Stimulated activated CD4-positive, alpha-beta T cell treated with anti-CD3 and anti-CD28 coated beads, TNF-alpha, amount 100 ng/mL, for 24 hours (primary cell): ENCODE data around the gene GPR26.

Experiments
- DNase-seq, 3 experiments: peaks; one replicate each; pipeline ENCODE4 v3.0.0-alpha.2; 2020; ENCODE audit warnings: low read depth in 3 of 3

GPR26 gene, protein sequence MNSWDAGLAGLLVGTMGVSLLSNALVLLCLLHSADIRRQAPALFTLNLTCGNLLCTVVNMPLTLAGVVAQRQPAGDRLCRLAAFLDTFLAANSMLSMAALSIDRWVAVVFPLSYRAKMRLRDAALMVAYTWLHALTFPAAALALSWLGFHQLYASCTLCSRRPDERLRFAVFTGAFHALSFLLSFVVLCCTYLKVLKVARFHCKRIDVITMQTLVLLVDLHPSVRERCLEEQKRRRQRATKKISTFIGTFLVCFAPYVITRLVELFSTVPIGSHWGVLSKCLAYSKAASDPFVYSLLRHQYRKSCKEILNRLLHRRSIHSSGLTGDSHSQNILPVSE

DNA sequence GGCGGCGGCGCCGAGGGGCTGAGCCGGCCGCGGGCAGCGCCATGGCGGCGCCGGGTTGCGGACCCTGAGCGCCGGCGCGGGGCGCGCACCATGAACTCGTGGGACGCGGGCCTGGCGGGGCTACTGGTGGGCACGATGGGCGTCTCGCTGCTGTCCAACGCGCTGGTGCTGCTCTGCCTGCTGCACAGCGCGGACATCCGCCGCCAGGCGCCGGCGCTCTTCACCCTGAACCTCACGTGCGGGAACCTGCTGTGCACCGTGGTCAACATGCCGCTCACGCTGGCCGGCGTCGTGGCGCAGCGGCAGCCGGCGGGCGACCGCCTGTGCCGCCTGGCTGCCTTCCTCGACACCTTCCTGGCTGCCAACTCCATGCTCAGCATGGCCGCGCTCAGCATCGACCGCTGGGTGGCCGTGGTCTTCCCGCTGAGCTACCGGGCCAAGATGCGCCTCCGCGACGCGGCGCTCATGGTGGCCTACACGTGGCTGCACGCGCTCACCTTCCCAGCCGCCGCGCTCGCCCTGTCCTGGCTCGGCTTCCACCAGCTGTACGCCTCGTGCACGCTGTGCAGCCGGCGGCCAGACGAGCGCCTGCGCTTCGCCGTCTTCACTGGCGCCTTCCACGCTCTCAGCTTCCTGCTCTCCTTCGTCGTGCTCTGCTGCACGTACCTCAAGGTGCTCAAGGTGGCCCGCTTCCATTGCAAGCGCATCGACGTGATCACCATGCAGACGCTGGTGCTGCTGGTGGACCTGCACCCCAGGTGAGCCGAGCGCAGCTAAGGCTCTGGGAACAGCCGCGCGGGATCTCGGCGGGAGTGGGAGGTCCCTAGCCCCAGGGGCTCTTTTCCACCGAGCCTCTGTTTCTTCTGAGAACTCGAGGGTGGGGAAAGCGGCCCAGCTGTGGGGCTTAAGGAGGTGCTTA is at the start of gene GPR26:
Gene GPR26 (plus strand): TSS at position 38 of the 919 bp plus-strand sequence. CDS start 53 bp downstream, at position 91.
- no peak for DNase-seq

DNA sequence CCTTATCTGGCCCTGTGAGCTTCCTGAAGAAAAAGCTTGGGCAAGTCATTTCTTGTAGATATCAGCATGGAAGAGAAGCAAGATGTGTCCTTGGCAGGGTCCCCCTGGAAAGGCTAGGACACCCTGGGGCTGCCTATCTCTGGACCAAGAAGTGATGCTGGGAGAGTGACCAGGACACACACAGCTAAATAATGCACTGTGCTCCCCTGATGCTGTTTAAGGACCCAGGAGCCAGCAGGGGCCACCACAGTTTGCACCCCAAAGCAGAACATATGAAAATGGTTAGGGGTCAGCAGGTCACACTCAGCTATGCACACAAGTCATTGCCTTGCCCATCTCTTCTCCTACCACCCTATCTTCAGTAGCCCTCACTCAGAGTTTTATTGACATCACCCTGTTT is 47.9 kb upstream of the GPR26 start:
- DNase-seq = no peak

DNA sequence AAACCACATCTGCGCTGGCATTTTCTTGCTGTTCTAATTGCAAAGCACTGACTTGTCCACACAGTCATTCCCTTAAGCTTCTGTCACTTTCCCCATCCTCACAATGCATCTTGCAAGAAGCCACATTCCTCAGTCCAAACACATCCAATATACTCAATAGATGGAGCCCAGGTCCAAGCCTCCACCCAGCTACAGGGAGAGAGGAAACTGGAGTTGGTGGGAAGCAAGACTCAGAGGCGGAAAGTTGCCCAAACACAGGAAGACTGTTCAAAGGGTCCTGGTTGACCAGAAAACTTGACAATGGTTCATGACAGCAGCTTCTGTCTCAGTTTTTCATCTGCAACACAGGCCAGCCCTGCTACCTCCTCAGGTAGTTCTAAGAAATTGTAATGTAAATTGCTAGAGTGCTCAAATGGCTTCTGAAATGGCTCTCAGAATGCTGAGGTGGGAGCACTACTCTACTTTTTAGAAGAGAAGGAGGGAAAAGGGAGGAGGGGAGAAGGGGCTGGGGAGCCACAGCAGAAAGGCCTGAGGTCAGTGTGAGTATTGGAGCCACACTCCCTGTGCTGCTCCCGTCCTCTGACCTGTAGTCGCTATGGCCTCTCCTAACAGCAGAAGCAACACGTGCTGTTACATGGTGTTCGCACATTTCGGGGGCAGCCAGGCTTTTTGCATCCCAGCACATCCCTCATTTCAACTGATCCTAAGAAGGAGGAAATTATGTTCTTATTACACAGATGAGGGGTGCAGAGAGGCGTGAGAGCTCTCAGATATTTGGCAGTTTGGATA is 46.9 kb upstream of the GPR26 start:
- DNase-seq = no peak

DNA sequence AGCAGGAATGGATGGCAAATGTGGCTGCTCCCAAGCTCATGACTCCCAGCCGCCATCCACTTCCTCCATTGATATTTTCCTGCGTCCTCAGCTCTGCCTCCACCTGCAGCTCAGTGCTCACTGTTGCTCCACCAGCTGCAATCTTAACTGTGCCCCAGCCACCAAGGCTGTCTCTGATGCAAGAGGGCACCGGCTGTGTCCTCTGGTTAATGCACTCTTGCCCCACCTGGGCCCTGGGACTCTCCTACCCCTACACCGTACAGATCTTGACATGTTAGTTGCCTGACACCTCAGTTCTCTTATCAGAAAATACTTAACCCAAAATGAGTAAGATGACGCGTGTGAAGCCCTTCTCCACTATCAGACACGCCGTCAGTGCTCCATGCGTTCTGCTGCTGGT is 45.5 kb upstream of the GPR26 start:
- no peak for DNase-seq

DNA sequence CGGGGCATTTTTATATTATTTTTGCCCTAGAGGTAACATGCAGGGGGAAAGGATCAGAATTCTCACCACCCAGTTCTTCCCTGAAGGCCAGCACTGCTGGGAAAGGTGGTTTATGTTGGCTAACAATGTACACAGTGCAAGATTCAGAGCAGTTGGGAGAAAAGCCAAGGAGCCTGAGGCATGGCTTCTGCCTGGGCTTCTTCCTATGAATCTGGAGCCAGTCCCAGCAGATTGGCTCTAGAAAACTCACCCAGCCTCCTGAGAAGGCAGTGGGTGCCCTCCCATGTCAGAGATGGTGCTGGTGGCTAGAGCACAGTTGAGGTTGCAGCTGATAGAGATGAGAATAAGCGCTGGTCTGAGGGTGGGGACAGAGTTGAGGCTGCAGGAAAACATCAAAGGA is 44.7 kb upstream of the GPR26 start:
- DNase-seq = no peak

DNA sequence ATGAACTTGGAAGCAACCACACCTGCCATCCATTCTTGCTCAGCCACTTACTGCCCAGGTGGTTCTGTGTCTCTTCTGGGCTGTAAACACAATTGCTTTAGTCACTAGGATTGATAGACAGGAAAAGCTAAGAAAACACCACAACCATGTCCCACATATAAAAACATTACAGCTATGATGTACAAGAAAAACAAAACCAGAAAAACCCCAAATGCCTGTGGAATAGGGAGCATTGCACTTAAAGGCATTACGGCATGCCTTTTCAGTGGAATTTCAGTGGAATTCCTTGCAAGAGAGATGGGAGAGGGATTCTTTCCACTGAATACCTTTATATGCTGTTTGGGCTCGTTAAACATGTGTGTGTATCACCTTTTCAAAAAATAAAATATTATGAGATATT is 44.2 kb upstream of the GPR26 start:
- no peak for DNase-seq

DNA sequence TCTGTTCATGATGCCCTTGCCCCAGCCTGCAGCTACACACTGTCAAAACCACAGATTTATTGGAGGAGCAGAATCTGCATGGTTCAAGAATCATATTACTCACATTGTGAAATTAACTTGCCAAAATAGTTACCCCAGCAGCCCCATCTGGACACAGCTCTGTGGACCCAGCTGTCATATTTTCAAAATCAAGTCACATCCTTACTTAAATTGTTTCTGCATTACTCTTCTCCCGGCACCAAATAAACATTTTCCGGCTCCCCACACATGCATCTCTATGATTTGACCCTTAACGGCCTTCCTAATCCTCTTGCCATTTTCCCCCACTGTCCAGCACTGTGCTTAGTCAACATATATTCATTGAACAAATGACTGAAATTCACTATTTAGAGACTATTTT is 43.8 kb upstream of the GPR26 start:
- DNase-seq = no peak

DNA sequence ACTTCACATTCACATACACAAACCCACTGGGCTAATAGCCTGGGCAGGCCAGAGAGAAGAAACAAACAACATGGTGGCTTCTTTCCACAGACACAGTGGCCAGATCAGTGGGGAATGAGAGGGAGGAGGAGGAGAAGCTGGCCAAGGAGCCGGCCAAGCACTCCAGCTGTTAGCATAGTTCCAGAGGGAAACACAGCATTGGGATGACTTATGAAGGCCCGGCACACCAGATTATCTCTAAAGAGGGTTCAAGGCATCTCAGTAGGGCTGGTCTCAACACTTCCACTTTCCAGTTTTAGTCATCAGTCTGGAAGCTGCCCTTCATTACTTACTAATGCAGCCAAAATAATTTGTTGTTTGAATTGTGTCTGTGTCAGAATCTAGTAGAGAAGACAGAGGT is 42.1 kb upstream of the GPR26 start:
- no peak for DNase-seq

DNA sequence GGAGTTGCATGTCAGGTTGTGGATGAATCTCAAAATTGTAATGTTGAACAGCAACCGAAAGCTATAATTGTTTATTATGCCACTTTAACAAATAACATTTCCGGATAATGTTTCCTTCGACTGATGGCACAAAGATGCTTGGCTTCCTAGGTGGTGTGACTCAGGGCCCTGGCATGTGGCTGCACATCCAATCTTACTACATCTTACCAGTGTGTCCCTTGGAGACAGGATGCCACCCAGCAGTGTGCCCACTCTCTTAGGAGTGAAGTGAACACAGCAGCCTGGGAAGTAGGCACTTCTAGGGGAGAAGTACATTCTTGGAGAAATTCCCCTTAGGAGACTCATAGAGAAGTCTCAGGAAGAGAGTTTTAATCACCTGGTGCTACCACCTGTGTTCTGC is 33.0 kb upstream of the GPR26 start:
- DNase-seq = no peak

DNA sequence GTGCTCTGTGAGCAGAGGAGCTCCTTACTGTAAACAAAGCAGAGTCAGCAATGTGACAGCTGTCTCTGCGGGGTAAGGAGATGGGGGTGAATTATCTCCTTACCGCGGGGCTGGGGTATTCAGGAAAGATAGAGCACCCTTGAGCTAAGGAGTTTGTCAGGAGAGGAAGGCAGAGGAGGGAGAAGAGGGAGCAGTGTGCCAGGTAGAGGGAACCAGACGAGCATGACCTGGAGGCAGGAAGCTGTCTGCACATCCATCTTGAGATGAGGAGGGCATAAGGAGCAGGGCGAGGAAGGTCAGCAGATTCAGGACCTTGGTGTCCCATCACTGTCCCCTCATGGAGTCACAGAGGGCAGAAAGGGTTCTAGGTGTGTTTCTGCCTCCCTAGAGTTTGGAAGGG is 32.5 kb upstream of the GPR26 start:
- no peak for DNase-seq

DNA sequence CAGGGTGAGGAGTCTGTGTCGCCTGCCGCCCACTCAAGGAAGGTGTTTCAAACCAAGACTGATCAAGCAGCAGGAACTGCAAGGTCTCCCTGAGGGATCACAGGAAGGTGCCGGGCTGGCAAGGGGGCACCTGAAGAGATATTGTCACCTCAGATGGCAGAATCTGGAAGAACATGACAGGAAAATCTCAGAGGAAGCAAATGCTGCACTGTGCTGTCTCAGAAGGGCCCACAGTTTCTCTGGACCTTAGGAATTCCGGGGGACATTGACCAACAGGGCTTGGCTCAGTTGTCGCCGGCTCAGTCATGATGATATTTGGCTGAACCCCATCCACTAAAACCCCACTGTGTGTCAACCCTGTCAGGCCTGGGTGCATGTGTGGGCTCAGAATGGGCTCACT is 31.9 kb upstream of the GPR26 start:
- no peak for DNase-seq

DNA sequence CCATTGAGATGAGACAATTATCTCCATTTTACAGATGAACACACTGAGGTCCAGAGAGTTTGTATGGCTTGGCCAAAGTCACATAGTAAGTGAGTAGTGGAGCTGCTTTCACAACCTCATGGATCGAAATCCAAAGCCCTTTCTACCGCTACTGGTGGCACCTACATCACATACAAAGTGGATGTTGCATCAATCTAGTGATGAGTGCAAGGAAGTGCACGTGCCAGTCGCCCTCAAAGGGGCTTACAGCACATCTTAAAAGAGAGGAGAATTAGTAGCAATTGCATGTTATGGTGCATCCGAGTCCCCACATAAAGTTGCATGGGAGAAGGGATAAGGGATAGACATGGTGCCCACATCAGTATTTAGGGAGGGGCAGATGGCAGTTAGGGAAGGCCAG is 31.0 kb upstream of the GPR26 start:
- DNase-seq = no peak

DNA sequence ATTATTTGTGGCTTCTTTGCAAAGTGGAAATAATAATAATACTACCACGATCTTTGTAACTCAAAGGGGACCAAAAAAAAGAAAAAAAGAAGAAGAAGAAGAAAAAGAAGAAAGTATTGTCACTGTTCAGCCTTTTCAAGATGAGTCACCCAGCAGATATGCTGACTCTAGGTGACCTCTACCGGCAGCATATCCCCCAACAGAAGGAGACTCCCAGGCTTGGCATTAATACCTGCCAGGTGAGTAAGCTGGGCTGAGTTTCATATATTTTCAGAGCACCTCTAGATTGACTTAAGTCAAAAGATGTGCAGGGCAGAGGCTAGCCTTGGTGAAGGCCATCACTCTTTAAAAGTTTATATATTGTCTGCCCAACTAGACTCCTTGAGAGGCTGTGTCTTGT is 30.4 kb upstream of the GPR26 start:
- no peak for DNase-seq

DNA sequence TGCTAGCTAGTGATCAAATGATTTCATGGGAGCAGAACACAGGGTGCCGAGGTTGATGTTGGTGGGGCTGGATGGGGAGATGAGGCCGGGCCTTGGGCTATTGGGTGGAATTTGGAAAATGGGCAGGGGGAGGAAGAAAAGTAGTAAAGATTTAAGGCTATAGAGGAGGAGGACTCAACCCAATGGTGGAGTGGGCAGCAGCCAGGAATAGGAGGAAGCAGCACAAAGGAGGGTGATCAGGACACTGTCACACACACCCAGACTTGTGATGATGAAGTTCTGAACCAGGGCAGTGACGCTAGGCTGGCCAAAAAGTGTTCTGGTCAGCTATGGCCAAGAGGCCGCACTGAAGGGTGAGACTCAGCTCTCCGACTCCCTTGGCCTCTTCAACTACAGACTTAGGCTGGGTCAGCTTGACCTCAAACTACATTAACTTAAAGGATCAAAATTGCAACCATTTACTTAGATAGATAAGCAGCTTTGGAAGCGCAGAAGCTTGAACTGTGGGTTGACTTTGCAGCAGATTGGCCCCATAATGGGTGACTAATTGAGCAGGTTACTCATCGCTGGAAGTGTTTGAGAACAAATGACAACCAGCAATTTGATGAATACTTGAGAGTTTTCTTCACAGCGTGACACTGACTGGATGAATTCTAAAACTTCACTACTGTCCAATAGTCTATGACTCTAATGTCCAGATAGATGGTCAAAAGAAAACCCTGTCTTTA is 29.4 kb upstream of the GPR26 start:
- no peak for DNase-seq

DNA sequence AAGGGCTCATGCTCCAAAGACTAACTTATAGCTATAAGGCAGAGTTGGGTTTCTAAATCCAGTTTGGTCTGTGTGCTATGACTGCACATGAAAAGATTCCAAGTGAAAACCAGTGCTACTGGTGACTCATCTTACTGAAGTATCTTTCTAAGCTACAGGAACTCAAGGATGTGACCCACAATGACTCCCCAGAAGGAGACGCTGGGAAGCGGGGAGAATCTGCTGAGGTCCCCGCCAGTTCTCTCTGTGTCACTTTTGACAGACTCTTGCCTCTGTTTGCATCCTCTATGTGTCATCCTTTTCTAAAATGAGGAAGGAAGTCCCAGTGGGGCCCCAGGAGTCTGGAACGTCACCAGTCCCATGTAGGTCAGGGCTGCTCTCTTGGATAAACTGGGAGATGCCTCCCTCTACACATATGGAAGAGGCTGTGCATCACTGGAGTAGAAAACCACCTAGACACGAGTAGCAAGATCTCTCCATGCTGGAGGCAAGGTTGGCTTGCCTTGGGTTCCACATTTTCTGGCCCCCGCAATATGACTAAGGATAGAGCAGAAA is 28.8 kb upstream of the GPR26 start:
- DNase-seq = no peak

DNA sequence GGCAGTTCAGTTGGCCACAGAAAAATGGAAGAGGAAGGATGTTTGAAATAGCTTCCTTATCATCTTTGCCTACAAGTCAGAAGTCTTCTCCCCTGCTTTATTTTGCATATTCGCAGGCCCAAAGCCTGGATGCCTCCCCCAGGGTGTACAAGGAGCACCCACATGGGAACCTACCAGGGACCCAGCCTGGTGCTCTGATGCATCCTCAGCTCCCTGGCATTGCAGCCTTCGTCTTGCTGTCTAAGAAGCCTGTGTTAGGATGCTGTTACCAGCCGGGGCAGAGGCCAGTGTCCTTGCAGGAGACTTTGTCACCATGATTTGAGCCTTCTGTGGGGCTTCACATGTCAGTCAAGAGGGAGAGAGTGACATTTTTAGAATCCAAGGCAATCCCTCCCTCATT is 27.0 kb upstream of the GPR26 start:
- no peak for DNase-seq

DNA sequence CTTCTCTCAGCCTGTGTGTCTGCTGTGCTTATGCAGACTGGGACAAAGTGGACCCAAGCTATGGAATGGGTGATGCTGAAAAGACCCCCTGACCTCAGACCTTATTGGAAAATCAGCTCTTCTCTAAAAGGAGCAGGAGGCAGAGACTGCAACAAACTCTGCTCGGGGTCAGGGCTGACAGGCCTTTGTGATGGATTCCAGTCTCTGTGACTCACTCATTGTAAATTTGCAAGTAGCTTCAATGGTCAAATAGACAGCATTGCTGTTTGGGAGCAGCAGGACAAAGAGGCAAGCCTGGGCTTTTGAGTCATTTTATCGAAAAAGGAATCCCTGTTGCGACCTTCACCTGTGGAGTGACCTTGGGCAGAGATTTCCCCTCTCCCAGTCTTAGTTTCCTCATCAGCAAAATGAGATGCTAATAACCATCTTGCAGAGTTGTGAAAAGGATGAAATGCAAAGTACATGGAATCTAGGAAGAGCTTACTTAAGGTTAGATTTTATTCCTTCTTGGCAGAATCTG is 26.1 kb upstream of the GPR26 start:
- DNase-seq = no peak

DNA sequence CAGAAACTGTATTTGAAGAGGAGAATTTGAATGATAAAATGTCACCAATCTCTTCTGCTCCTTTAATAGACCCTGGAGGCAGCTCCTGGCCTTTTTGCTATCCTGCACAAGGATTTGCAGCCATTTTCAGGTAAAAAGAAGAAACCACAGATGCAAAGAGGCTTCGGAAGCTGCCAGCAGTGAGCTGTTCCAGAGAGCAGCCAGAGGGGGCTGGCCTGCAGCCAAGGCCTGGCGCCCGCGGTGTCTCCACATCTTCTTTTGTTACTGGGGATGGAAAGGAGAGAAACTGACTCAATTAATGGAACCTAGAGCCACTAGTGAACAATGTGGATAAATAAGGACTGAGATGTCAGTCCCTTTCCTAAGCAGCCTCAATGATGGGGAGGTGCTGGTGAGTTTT is 23.9 kb upstream of the GPR26 start:
- no peak for DNase-seq

DNA sequence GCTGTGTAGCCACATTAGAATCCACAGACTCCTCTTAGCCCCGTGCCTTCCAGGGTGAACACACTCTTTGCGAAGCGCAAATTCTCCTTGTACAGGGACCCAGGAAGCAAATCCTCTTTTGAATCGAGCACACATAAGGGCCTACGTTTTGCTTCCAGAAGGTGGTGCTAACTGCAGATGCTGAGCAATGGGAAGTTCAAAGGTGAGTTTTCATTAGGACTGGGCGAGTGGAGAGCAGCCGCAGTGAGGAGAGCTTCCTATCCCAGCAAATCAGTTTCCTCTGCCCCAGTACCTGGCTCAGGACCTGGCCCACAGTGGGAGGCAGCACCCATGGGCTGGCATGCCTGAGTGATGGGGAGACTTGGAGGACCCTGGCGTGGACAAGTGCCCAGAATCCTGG is 23.5 kb upstream of the GPR26 start:
- DNase-seq = no peak

DNA sequence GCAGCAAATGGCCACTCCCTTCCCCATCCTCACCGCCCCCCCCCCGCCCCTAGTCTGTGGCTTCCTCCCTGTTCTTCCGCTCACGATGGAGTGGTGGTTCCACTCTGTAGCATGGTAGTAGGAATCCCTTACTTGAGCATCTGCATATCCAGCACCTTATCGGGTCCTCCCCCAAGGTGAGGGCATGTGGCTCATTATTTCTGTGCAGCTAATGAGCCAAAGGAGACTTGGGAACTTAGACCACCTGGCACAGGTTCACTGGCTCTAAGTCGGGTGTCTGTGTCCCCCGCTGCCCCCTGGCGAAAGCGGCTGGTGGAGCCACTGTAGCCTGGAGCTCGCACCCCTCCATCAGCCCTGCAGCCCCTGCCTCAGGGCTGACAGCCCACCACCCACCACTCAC is 22.8 kb upstream of the GPR26 start:
- no peak for DNase-seq

DNA sequence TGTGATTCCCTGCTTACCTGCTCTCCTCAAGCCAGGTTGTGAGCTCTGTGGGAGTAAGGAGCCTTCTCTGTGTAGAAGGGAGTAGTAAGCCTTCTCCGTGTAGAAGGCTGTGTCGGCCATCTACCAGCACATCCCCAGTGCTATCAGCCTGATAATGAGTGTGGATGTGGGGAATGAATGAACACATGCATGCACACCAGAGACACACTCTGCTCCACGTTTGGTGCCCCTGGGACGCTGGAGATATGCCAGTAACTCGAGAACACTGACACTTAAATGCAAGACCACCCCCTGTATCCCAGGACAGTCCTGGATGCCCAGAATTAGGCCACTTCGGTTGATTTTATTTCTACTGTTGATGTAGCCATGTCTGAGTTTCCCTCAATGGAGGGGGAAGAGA is 21.1 kb upstream of the GPR26 start:
- no peak for DNase-seq
